GM18511 (cell line): ENCODE data around the gene TRPV4.
"Not testable (repeated sequence)": the region's sequence is repeated elsewhere in the genome, so short reads cannot be mapped to it uniquely, and the experiment has no call there.

Experiments used
- ATAC-seq: cut with Tn5 transposase; IDR thresholded peaks from one replicate; pipeline ENCODE4 v1.9.1; 2021; ENCODE audit warnings: mild to moderate bottlenecking, moderate library complexity; ENCODE audit not compliant: unreplicated experiment

Gene TRPV4

DNA sequence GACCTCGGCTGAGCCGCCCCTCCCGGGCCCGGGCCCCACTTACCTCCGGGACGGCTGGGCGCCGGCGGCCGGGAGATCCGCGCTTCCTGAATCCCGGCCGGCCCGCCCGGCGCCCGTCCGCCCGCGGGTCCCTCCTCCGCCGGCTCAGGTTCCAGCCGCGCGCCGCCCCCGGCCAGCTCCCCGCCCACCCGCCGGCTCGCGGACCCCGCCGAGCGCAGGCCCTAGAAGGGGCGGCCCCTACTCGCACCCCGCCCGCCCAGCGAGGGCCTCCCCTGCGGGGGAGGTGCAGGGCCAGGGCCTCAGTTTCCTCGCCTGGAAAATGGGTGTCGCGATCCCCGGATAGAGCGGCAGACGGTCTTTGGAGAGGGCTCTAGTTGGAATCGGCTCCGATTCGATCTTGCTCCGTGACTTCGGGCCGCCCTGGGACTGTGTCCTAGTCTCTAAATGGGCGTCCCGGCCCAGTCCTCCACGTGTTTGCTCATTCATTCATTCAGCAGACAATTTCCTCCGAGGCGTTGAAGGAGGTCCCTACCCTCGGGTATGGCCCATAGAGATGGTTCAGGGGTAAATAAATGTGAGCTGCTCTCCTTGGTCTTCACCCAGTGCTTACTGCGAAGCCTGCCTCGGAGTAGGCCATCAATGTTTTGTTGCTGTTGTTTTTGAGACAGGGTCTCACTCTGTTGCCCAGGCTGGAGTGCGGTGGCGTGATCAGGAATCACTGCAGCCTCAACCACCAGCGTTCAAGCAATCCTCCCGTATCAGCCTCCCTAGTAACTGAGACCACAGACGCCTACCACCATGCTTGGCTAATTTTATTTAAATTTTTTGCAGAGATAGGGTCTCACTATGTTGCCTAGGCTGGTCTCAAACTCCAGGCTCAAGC lies at the start of gene TRPV4:
Gene TRPV4 (minus strand): TSS at position 92 of the 883 bp plus-strand sequence. CDS start 18,602 bp downstream, outside the sequence.
- no peak for ATAC-seq

DNA sequence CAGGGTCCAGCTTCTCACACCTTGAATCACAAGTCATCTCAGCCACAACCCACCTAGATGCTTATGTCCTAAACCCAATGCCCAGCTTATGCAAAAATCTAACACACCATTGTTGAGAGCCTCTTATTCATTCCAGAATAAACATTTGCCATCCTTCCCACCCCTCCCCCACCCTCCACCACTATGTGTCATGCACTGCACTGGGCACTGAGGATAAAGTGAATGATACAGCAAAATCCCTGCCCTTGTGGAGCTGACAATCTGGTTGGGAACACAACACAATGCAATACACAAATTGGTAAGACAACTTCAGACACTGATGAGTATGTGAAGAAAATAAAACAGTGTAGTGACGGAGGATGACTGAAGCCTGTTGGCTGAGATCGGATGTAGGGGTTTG lies 48.6 kb upstream of the TRPV4 start:
- ATAC-seq: no peak

DNA sequence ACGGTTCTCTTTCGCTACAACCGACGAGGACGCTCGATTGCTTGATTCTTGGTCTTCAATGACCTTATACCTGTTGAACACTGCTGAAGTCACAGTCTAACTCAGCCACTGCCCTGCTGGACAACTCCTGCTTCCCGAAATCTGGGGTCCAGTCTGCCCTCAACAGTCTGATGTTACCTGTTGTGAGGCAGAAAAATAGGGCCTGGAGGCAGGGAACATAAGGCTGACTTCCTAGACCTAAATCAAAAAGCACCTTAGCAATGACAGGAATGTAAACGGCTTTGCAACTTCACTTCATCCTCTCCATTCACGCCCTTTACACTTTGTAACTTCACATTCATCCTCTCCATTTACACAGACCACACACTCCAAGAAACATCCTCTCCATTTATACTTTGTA lies 47.7 kb upstream of the TRPV4 start:
- ATAC-seq: no peak

DNA sequence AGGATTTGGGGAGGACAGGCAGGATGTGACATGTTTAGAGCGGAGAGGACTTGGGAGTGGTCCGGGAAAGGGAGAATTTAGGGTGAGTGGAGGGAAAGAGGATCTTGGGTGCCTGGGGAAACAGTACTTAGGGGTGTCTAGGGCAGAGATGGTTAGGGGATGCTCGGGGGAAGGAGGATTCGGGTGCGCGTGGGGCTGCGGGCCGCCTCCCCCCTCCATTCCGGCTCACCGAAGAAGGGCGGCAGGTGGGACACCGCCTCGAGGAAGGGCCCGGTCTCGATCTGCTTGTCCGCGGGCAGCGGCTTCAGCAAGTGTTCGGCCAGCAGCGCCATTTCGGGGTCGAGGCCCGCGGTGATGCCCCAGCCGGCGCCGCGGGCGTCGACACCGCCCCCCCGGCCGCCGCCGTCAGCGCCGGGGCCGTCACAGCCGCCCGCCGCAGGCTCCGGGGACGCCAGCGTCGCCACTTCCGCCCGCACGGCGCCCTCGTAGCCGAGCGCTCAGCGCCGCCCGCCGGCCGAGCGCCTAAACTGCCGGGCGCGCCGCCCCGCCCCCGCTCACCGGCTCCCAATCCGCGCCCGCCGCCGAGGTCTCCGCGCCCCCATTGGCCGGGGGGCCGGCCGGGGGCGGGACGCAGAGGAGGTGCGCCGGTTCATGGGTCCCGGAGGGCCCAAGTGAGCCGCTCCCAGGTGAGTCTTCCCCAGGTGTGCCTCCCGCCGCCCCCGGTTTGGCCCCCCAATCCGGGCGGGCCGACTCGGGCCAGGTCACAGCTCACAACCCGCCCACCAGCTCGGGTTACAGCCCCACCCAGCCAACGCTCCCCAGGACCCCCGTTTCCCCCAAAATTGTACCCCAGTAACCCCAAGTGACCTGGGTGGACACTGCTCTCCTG lies 47.1 kb upstream of the TRPV4 start, which contains the start of gene GLTP:
Gene GLTP (minus strand): TSS at position 499 of the 889 bp plus-strand sequence. CDS start 167 bp downstream, at position 332.
- peak; percentile 94 for ATAC-seq

DNA sequence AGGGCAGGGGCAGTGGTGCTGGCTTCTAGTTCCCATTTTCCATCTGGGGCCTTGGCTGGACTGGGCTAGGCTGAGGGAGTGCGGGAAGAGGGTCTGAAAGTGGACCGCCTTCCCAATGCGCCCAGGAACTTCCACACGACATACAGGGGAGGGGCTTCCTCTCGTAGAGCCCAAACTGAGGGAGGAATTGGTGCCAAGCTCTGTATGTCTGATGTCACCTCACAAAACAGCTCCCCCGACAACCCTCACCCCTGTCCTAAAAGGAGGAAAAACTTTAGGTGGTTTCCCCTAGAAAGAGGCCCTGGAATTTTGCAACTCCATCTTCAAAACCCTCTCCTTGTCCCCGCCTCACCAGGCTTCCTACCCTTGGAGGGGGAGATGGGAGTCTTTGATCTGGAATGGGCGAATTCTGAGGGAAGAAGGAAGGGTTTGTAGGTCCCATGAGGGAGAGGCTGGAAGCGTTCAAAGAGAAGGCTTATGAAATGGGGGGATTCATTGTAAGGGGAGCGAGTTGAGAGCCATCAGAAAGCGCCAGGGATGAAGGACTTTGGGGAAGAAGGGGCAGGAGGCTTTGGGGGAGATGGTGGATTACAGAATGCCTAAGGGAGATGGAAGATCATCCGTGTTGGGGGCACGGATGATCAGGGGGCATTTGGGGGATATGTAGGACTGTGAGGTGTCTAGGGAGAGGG lies 46.3 kb upstream of the TRPV4 start:
- no peak for ATAC-seq

DNA sequence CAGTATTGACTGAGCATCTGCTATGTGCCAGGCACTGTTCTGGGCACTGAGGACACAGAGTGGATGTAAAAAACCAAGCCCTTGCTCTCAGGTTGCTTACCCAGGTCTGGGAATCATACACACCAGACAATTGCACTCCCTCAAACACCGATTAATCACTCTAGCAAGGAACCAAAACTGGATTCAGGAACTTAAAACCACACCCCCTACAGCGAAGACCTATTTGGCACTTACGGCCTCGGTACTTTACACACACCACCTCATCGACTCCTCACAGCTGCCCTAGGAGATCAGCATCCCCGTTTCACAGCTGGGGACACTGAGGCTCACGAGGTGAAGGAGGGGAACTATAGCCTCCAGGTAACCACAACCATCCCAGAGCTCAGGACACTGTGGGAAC lies 45.6 kb upstream of the TRPV4 start:
- no peak for ATAC-seq

DNA sequence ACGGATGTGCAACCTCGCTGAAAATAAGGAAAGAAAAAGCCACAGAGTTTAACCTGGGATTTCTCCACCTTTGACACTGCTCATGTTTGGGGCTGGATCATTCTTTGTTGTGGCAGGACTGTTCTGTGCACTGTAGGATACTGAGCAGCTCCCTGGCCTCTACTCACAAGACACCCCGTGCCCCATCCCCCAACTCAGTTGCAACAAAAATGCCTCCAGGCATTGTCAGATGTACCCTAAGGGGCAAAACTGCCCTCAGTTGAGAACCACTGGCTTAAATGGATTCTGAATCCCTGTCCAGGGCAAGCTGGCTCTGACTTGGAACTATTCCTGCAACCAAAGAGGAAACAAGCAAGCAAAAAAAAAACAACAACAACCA lies 45.0 kb upstream of the TRPV4 start:
- ATAC-seq: no peak

DNA sequence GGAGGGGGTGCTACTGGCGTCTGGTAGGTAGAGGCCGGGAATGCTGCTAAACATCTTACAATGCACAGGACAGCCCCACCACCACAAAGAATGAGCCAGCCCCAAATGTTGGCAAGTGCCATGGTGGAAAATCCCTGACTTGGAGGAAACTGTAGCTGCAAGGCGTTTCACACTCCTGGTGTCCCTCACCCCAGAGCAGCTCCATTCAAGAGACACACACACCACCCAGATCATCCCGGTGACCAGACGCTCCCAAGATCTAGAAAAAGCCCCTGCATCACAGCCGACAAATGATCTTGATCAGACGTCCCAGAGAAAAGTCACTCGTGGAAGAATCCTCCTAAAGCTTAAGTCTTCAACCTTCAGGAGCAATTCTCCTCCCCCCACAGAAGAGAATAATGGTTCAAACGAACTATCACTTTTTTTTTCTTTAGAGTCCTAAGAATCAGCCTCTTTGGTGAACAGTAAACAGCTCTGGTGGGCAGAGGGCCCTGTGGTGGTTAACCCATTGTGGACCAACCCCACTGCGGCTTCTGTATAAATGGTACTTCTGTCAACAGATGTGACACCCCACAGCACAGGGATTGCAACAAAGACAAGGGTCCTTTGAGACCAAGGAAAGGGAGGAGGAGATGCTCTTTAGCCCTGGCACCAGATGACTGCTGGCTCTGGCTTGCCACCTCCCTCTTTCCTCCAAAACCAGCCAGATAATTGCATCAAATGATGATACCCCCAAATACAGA lies 44.5 kb upstream of the TRPV4 start:
- no peak for ATAC-seq

DNA sequence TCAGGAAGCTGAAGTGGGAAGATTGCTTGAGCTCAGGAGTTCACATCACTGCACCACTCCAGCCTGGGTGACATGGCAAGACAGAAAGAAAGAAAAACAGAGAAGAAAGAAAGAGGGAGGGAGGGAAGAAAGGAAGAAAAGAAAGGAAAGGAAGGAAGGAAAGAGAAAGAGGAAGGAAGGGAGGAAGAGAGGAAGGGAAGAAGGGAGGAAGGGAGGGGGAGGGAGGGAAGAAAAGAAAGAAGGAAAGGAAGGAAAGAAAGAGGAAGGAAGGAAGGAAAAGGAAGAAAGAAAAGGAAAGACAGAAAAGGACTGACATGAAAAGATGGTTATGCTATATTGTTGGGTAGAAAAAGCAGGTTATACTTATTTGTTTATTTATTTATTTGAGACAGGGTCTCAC lies 43.2 kb upstream of the TRPV4 start:
- ATAC-seq: no peak

DNA sequence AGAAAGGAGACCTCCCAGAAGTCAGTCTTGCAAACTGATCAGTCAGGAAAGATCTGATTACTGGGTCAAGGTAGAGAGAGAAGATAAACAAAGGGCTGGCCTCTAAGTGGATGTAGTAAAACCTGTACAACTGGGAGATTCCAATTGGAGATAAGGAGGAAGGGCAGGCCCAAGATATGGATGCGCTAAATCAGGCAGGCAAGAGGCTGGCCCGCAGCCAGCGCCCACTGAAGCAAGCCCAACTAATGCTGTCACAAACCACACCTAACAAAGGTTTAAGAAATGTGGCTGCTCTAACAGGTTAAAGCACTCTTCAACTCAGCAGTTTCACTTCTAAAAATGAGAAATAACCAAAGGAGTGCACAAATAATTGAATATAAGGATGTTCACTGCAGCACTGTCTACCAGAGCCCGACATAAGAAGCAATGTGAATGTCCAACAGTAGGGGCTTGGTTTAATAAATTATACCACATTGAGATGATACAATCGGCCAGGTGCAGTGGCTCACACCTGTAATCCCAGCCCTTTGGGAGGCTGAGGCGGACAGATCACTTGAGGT lies 42.5 kb upstream of the TRPV4 start:
- no peak for ATAC-seq

DNA sequence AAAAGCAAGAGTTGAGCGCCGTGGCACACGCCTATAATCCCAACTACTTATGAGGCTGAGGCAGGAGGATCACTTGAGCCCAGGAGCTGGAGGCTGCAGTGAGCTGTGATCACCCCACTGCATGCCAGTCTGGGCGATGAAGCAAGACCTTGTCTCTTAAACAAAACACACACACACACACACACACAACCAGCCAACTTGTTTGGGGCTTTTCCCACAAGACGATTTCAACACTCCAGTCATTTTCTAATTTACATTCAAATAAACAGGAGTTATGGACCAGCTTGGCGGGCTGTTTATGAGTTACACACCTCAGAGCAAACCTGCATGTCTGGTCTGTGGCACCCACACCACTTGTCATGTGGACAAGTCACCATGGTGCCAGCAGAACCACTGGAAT lies 40.5 kb upstream of the TRPV4 start:
- no peak for ATAC-seq

DNA sequence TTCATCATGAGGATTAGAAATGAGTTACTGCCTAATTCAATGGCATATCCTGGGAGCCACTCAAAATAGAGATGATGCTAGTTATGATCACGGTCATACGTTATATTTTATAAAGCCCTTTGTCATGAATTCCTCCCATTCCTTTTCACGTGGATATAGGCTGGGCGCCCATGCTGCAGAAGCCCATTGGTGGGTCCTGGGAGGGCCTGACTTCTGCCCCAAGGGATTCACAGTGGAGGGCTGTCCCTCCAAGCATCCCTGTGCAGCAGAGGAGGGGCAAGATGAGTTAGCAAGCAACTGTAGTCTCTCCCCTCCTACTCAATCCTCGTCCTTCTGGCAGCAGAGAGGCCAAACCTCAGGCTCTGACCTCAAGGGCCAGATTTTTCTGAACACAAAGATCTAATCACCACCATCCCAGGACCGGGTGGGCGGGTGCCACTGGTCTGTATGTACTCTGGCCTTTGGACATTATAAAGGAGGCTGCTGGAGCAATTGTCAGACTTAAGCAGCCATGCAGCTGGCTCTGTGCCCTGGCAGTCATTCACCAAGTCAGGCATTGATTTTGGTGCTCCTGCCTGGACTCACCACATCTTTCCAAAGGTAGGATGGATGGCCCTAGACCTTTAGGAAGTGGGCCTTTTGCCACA lies 38.6 kb upstream of the TRPV4 start:
- no peak for ATAC-seq

DNA sequence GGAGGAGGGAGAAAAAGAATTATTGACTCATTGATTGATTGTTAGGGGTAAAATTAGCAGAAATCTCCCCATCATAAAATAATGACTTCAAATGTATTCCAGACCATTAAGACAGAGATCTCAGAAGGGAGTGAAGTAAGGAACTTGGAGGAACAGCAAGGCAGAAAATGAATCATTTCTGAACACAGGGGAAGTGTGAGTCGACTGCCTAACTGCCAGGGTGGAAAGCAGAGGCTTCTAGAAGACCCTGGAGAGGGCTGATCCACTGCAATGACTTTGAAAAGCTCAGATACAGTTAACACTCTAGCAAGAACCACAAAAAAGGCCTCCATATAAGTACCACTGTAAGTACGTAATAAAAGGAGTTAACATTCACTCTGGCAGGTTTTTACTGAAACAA lies 37.5 kb upstream of the TRPV4 start:
- ATAC-seq: no peak

DNA sequence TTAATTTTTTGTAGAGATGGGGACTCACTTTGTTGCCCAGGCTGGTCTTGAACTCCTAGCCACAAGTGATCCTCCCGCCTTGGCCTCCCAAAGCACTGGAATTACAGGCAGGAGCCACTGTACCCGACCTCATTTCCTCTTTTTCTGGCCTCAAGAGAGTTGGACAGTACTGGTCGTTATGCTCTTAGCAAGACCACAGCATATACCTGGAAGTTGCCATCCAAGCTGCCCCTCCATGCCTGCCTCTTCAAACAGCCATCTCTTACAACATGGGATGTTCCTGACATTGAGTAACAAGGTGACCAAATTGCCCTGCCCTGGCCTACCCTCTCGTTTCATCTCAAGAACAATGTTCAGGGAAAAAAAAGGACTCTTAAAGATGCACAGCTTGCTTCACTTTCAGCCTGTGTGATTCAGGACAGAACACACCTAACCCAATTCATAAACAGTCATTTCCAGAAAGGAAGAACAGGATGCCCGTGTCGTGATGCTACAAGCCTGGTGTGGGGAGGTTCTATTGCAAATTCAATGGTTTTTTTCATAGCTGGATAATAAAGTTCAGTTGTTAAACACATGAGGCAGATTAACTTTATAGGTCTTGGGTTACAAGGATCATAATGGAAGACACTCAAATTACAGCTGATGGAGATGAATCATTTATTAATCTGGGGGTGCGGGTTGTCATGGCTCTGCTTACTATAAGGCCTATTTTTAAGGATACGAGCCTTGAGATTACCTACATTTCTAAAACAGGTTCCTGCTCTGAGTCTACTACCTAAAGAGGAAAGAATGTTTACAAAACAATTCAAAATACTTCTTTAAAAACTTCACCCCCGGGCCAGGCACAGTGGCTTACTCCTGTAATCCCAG lies 35.2 kb upstream of the TRPV4 start:
- no peak for ATAC-seq

DNA sequence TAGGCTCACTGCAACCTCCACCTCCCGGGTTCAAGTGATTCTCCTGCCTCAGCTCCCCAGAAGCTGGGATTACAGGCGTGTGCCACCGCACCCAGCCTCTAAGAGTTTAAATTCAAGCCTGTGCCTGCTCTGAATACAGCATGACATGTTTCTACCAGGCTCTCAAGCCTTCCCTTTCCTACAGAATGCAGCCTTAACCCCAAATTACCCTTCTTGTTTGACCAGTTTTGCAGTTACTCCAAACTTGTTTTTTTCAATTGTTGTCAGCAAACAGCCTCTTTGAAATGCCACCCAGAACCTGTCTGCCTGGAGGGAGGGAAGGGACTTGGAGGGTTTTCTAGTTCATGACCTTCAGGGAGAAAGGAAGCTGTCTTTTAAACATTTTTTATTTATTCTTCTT lies 31.7 kb upstream of the TRPV4 start:
- ATAC-seq: no peak

DNA sequence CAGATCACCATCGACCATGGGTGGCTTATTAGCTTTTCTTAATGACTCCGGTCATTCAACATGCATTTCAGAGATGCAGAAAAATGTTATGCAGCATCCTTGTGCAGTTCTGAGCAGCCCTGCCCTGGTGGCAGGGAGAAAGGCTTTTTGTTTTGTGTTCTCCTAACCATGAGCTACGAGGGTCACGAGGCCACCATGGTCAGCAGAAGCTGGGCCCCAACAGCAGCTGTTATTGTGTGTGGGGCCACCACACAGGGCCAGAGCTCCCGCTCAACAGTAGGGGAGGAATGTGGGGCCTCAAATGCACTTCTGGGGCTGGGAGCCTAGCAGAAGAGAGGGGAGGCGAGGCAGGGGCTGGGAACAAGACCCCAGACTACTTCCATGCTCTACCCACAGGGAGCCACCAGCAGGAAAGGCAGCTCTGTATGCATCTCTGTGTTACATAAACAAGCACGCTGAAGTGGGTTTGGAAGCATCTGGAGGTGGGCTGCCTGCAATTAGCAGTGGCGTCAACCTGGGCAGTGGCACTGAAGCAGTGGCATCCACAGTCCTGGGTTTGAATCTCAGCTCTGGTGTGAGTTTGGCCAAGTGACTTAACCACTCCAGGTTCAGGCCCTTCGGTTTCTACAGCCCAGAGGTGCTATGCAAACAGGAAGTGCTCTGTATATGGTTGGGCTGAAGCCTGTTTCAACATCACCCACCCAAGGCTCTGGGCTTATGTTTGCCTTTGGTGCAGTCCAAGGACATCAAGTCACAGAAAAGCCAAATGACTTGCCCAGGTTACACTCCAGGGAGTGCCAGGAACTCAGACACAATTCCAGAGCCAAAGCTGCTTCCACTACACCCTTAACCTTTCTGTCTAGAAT lies 30.9 kb upstream of the TRPV4 start:
- ATAC-seq: no peak

DNA sequence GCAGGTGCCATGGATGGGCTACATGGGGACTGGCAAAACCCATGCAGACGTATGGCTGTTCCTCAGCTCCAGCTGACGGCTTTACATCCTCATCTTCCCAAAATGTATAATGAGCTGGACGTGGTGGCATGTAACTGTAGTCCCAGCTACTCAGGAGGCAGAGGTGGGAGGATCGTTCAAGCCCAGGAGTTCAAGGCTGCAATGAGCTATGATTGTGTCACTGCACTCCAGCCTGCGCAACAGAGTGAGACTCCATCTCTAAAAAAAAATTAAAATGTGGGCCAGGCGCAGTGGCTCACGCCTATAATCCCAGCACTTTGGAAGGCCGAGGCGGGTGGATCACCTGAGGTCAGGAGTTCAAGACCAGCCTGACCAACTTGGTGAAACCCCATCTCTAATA lies 29.3 kb upstream of the TRPV4 start:
- ATAC-seq: not testable (repeated sequence)
